Stimulated activated CD4-positive, alpha-beta T cell treated with anti-CD3 and anti-CD28 coated beads, Interleukin-1b, Interleukin-23, amount 100 ng/mL, for 1 hour (primary cell): ENCODE data around the gene DOCK10.

ENCODE experiments used
- DNase-seq, 2 donors: peaks; one replicate each; pipeline ENCODE4 v3.0.0-alpha.2; 2020; ENCODE audit warnings: low read depth in 2 of 2

Gene DOCK10

DNA sequence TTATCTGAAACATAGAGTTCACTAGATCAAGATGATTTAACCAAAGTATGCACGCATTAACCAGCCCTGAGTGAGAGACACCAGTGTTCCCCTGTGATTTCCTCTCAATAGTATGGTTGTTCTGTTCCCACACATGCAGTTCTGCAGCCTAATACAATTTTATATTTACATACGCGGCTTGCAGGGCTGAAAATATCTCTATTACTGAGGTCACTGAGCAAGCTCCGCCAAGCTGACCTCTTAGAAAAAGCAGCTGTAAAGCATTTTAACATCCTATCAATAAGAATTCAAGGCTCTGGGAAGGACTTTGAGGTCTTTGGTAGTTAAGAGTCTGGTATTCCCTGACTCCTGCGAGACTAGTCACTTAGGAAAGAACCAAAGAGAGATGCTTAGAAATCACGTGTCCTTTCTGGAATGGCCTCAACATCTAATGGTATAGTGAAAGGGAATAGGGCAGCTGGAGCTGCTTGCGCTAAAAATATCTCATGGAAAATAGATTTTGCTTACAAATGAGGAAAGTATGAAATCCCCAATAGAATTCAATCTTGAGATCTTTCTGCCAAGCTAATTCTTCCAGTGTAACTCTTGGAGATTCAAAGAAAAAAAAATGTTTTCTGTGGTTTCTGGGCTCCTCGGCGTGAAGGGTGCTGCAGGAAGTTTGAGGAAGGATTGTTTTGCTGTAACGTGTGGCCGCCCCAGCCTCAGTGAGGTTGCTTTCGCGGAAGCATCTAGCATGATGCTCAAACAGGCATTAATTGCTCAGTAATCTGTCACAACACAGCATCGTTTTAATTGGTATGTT is 59.2 kb downstream of the DOCK10 start:
- no peak for DNase-seq

GRCh38 chr2:224982226-224982625 is 60.0 kb downstream of the DOCK10 start:
- no peak for DNase-seq

- DNase-seq, result no peak
Measured at GRCh38 chr2:224976629-224977525, 65.4 kb downstream of the DOCK10 start.

- DNase-seq, result no peak
Measured at GRCh38 chr2:224975761-224976160, 66.5 kb downstream of the DOCK10 start.

- no peak for DNase-seq
Measured at GRCh38 chr2:224973112-224974016, 68.9 kb downstream of the DOCK10 start.

- no peak for DNase-seq
Measured at GRCh38 chr2:224971214-224971613, 71.1 kb downstream of the DOCK10 start.

DNA sequence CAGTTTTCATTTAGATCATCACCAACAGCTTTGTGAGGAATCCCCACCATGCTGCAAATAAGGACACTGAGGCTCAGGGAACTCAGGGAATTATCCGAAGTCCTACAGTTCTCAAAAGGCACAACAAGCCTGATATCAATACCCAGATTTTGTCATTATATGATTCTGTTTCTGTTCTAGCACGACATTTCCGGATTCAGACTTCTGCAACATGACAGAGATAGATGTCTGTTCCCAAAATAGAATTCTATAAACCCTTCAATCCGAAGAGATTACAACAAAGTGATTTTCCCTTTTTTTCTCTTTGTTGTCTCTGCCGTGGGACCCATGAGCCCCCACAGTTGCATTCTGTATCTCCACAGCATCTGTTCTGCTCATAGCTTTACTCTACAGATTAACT is 72.0 kb downstream of the DOCK10 start:
- no peak for DNase-seq

DNA sequence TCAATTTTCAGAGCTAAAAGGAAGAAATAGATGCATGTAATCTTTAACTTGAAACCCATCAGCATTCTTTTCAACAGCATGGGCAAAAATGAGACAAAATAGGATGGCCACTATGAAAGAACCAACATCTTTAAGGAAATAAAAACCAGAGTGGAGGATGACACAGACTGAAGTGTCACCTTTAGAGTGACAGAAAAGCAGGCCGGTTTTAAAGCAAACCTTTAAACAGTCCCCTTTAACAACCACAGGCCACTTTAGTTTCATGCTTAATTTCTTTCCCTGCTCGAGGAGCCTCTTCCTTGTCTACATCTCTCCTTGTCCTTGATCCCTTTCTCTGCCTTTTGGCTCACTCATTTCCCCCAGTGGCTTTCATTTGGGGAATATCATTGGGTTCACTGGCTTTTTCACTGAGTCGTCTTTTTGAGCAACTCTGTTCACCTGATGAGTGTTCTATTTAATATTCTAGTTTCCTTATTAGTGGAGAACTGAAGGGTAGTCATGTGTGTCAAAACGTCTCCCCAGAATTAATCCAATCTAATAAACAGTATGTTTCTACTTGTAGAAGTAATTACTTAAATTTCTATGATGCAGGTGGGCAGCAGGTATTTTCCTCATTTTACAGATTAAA is 72.5 kb downstream of the DOCK10 start:
- no peak for DNase-seq

DNA sequence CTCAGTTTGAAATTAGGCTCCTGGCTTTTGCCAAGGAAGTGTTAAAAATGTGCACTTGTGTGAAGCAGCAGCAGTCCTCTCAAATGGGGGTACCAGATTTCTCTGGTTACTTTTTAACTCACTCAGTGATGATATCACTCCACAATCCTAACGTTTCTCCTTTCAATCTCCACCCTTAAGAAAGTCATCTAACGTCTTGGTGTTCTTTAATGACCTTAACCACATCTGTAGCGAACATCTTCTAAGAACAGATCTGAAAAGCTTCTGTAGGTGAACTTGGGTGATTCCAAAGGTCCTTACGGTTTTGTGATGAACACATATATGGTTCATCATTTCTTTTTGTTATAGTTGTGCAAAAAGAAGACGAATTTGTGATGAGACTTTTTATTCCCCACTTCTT is 73.2 kb downstream of the DOCK10 start:
- DNase-seq, result no peak

- no peak for DNase-seq
Measured at GRCh38 chr2:224968051-224968450, 74.2 kb downstream of the DOCK10 start.

GRCh38 chr2:224966613-224967012 is 75.7 kb downstream of the DOCK10 start:
- DNase-seq, result no peak

GRCh38 chr2:224959556-224959955 is 82.7 kb downstream of the DOCK10 start:
- DNase-seq, result no peak

DNA sequence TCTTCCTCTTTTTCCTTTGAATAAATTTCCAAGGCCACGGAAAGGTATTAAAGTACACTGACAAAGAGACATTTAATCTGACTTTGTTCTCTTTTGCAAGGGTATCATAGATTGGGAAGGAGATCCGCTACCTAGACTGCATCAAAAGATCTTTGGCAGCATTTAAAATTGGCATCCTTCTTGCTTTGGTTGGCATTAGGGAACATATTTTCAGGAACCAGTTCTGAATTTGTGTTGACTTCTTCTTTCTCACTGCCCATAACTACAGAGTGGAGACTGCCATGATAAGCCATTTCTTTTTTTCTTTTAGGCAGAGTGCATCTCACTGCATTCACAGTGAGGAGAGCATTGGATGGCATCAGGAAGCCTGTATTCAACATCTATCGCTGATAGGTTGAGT is 83.4 kb downstream of the DOCK10 start:
- DNase-seq, result no peak

- no peak for DNase-seq
Measured at GRCh38 chr2:224958462-224958857, 83.8 kb downstream of the DOCK10 start.

DNA sequence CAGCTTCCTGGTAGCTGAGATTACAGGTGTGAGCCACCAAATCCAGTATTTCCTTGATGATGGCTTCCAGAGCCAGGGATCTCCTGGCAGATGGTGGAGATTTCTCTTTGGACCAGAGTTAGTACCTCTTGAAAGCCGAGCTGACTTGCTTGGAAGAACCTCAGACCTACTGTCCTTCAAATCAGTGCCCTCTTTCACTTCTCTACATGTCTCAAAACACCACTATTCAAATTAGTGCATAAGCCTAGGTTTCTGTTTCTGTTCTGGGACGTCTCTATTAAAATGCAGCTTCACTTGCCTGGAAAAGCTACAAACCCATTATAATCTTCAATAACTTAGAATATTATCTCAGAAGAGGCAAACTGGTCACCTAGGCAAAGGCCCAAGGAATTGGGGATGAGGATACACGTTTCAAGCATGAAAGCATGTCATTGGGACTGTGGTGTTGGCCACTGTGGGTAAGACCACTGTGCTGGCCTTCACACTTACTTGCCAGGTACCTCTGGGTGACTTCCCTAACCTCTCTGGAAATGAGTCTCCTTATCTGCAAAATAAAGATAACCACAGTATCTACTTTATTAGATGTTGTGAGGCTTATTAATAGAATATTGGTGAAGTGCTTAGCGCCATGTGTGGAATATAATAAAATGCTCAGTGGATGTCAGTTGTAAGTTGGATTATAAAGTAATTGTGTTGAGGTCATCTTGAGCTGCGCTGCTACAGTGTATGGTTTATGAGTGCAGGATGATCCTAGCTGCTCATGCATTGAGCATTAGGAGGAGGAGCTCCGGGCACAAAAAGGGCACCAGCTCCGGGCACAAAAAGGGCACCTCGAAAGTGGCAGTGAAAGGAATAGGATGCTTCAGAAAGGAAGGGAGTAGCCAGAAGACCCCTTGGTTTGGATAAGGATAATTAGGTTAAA is 84.5 kb downstream of the DOCK10 start:
- DNase-seq, result no peak

DNA sequence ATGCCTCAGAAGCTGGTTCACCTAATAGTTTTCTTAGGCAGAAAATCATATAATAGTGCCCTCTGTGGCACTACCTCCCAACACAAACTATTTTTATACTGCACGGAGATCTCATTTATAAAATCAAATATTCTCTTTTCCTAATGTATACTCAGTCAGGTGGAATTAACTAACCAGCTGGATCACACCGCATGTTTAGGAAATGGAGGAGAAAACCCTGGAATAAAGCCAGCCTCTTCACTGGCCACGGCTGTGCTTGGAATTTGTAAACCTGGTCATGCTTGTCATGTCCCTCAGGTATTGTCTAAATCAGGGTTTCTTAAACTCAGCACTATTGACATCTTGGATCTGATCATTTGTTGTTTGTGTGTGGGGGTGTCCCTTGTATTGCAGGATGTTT is 85.6 kb downstream of the DOCK10 start:
- no peak for DNase-seq

GRCh38 chr2:224954980-224955379 is 87.3 kb downstream of the DOCK10 start:
- DNase-seq, result no peak

GRCh38 chr2:224952936-224953657 is 89.2 kb downstream of the DOCK10 start:
- no peak for DNase-seq

DNA sequence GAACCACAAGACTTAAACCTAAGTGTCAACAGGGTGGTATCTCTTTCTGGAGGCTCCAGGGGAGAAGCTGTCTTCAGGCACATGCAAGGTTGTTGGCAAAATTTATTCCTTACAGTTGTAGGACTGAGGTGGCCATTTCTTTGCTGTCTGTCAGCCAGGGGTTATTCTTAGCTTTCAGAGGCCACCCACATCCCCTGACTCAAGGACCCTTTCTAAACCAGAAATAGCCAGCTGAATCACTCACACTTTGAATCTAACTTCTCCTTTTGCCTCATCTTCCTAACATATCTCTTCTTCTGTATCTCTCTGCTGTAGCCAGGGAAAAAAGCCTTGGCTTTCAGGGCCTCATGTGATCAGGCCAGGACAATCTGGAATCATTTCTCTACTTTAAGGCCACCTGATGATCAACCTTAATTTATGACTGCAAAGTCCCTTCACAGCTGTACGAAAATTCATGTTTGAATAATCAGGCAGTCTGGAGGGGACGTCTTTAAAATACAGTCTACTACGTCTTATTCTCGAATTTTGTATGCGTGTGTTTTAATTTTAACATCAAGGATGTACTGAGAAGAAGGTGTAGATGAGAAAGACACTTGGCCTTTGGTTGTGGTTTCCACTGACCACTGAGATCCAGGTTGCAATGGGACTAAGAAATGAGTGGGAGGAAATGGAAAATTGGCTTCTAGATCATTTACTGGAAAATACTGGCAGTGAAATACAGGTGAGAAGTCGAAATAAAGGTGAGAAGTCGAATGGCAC is 90.4 kb downstream of the DOCK10 start:
- DNase-seq, result no peak
